A549 (cell line): ENCODE measurements around the gene ZNF317.

Experiments used
- ATOH8 ChIP-seq: fragments of 250-450 bp; sonication (Bioruptor Pico); IDR thresholded peaks from 2 replicates; pipeline ENCODE4 v1.5.0; 2020; ENCODE audit warnings: low read depth, mild to moderate bottlenecking, moderate library complexity
- CHD4 ChIP-seq: fragments of 200-600 bp; sonication (generic); IDR thresholded peaks from 2 replicates; pipeline ENCODE4 v1.6.1; 2016; ENCODE audit warnings: antibody characterized with exemption, mild to moderate bottlenecking, borderline replicate concordance
- CTCF ChIP-seq: fragments of >200 bp; sonication (Bioruptor Twin); formaldehyde crosslinking; IDR thresholded peaks from 3 replicates; pipeline ENCODE4 v1.5.1; 2016
- EP300 ChIP-seq, 2 experiments: fragments of >200 bp; sonication (Bioruptor Twin); formaldehyde crosslinking; IDR thresholded peaks; 2 replicates in 1 of 2; 3 replicates in 1 of 2; pipeline ENCODE4 v1.6.1; 2016 to 2017
- HOXB13 ChIP-seq: fragments of 250-450 bp; sonication (Bioruptor Pico); IDR thresholded peaks from 2 replicates; pipeline ENCODE4 v1.5.0; 2020; ENCODE audit warnings: low read depth, mild to moderate bottlenecking, moderate library complexity
- JUN ChIP-seq, 2 experiments: fragments of >200 bp; sonication (Bioruptor Twin); formaldehyde crosslinking; IDR thresholded peaks; 2 replicates in 1 of 2; 3 replicates in 1 of 2; pipeline ENCODE4 v1.6.1; 2016 to 2017
- MAZ ChIP-seq: fragments of 150-350 bp; IDR thresholded peaks from 2 replicates; pipeline ENCODE4 v1.6.1; 2014; ENCODE audit warnings: antibody characterized with exemption, low read depth, low read length, borderline replicate concordance
- MYC ChIP-seq: IDR thresholded peaks from 2 replicates; pipeline ENCODE4 v1.6.1; 2012; ENCODE audit warnings: mild to moderate bottlenecking, inconsistent platforms, low read length, improper control_type of control experiment, borderline replicate concordance
- POLR2A ChIP-seq: IDR thresholded peaks from 2 replicates; pipeline ENCODE4 v1.6.1; 2012; ENCODE audit warnings: mild to moderate bottlenecking, low read length
- RAD21 ChIP-seq, 2 experiments: fragments of >200 bp in 1 of 2; sonication (Bioruptor Twin) in 1 of 2; formaldehyde crosslinking in 1 of 2; IDR thresholded peaks in 1 of 2; conservative IDR thresholded peaks in 1 of 2; 2 replicates in 1 of 2; 3 replicates in 1 of 2; pipeline ENCODE4 v1.6.1; 2012 to 2018; ENCODE audit warnings: inconsistent platforms in 1 of 2
- SMC3 ChIP-seq: fragments of >200 bp; sonication (Bioruptor Twin); formaldehyde crosslinking; IDR thresholded peaks from 3 replicates; pipeline ENCODE4 v1.6.1; 2018; ENCODE audit warnings: inconsistent platforms
- ZNF302 ChIP-seq: fragments of 250-450 bp; sonication (Bioruptor Pico); IDR thresholded peaks from 2 replicates; pipeline ENCODE4 v1.9.0; 2021; ENCODE audit warnings: inconsistent platforms, mild to moderate bottlenecking, moderate library complexity
- TF ChIP-seq, protein P1 (sequence below): IDR thresholded peaks from 2 replicates; pipeline ENCODE4 v1.6.1; 2012
- TF ChIP-seq, protein P2 (sequence below): fragments of 200-600 bp; sonication (generic); IDR thresholded peaks from 2 replicates; pipeline ENCODE4 v1.6.1; 2016; ENCODE audit warnings: antibody characterized with exemption, mild to moderate bottlenecking, moderate library complexity

DNA sequence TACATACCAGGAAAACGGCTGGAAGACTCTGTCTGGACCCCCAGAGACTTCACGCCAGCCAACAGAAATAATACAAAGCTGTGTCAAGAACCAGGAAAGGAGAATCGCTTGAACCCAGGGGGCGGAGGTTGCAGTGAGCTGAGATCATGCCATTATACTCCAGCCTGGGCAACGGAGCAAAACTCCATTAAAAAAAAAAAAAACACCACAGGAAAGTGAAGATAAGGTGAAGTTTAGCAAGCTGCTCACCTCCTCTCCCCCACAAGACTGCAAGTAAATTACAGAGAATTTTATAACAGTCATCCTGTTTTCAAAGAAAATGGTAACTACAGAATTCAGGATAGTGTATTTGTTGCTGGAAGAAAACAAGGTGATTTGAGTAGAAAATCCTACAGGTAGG is 23.6 kb upstream of the ZNF317 start:
- TF ChIP-seq CTCF: no peak
- TF ChIP-seq RAD21 (conservative IDR thresholded peaks at IDR 0.05 in 1 of 2, IDR thresholded peaks at IDR 0.05 in 1 of 2): no peak
- no peak for TF ChIP-seq ZNF302 (CRISPR knock-in tag)
- no peak for TF ChIP-seq POLR2A
- no peak for TF ChIP-seq JUN (IDR thresholded peaks at IDR 0.05)
- no peak for TF ChIP-seq SMC3
- TF ChIP-seq MAZ: no peak
- TF ChIP-seq, protein P1, sequence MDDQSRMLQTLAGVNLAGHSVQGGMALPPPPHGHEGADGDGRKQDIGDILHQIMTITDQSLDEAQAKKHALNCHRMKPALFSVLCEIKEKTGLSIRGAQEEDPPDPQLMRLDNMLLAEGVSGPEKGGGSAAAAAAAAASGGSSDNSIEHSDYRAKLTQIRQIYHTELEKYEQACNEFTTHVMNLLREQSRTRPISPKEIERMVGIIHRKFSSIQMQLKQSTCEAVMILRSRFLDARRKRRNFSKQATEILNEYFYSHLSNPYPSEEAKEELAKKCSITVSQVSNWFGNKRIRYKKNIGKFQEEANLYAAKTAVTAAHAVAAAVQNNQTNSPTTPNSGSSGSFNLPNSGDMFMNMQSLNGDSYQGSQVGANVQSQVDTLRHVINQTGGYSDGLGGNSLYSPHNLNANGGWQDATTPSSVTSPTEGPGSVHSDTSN: no peak
- TF ChIP-seq ATOH8 (CRISPR knock-in tag): no peak
- no peak for TF ChIP-seq HOXB13 (CRISPR knock-in tag)
- TF ChIP-seq, protein P2, sequence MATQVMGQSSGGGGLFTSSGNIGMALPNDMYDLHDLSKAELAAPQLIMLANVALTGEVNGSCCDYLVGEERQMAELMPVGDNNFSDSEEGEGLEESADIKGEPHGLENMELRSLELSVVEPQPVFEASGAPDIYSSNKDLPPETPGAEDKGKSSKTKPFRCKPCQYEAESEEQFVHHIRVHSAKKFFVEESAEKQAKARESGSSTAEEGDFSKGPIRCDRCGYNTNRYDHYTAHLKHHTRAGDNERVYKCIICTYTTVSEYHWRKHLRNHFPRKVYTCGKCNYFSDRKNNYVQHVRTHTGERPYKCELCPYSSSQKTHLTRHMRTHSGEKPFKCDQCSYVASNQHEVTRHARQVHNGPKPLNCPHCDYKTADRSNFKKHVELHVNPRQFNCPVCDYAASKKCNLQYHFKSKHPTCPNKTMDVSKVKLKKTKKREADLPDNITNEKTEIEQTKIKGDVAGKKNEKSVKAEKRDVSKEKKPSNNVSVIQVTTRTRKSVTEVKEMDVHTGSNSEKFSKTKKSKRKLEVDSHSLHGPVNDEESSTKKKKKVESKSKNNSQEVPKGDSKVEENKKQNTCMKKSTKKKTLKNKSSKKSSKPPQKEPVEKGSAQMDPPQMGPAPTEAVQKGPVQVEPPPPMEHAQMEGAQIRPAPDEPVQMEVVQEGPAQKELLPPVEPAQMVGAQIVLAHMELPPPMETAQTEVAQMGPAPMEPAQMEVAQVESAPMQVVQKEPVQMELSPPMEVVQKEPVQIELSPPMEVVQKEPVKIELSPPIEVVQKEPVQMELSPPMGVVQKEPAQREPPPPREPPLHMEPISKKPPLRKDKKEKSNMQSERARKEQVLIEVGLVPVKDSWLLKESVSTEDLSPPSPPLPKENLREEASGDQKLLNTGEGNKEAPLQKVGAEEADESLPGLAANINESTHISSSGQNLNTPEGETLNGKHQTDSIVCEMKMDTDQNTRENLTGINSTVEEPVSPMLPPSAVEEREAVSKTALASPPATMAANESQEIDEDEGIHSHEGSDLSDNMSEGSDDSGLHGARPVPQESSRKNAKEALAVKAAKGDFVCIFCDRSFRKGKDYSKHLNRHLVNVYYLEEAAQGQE: no peak
- no peak for TF ChIP-seq MYC
- TF ChIP-seq EP300 (IDR thresholded peaks at IDR 0.05): no peak
- TF ChIP-seq CHD4: no peak
